ENCODE measurements around the gene SPACA4. TPM values are rescaled to one million over a fixed set of nuclear protein-coding genes. Genes with fewer than 3 reads are reported as not detected.

SPACA4 gene
- total RNA-seq, 2 donors from 2014 or later, result not detected

GRCh38 chr19:48587387-48587786 lies 19.2 kb upstream of the SPACA4 start:
- Mint-ChIP-seq H3K4me3 (no peak overlapping the region), H3K4me1 (peaks cover 20% of the 10 kb centered on the region), H3K9me3 (no peaks in the 10 kb centered on the region), H3K36me3 (ENCODE audit: low read depth) (peaks cover 33% of the 10 kb centered on the region), H3K27ac (no peak overlapping the region), H3K27me3 (no peaks in the 10 kb centered on the region)
- no peak for ATAC-seq (replicated peaks)

GRCh38 chr19:48588670-48589401 lies 17.7 kb upstream of the SPACA4 start:
- H3K4me1 Mint-ChIP-seq, result peaks cover 20% of the 10 kb centered on the region
- H3K27me3 Mint-ChIP-seq, result no peaks in the 10 kb centered on the region

GRCh38 chr19:48591021-48591420 lies 15.5 kb upstream of the SPACA4 start:
- no peaks in the 10 kb centered on the region for H3K9me3 Mint-ChIP-seq
- ATAC-seq (replicated peaks), result no peak
- no peak overlapping the region for H3K27ac Mint-ChIP-seq
- no peak overlapping the region for H3K4me3 Mint-ChIP-seq
- H3K4me1 Mint-ChIP-seq, result peaks cover 20% of the 10 kb centered on the region
- H3K27me3 Mint-ChIP-seq, result no peaks in the 10 kb centered on the region
- H3K36me3 Mint-ChIP-seq (ENCODE audit: low read depth), result peaks cover 38% of the 10 kb centered on the region

More at GRCh38 chr19:48588670-48589401, 17.7 kb upstream of the SPACA4 start:
- Mint-ChIP-seq H3K27ac (peak overlapping the region; percentile 32), H3K36me3 (ENCODE audit: low read depth) (peaks cover 31% of the 10 kb centered on the region), H3K4me3 (peak overlapping the region; percentile 80), H3K9me3 (no peaks in the 10 kb centered on the region)
- ATAC-seq (replicated peaks), result peak; percentile 88

GRCh38 chr19:48595171-48595570 lies 11.4 kb upstream of the SPACA4 start:
- ATAC-seq (replicated peaks), result no peak
- H3K4me3 Mint-ChIP-seq, result peak overlapping the region; percentile 81
- peak overlapping the region; percentile 72 for H3K27ac Mint-ChIP-seq
- H3K9me3 Mint-ChIP-seq, result no peaks in the 10 kb centered on the region
- H3K4me1 Mint-ChIP-seq, result peaks cover 10% of the 10 kb centered on the region
- peaks cover 24% of the 10 kb centered on the region for H3K36me3 Mint-ChIP-seq (ENCODE audit: low read depth)
- H3K27me3 Mint-ChIP-seq, result no peaks in the 10 kb centered on the region

- H3K9me3 Mint-ChIP-seq, result no peaks in the 10 kb centered on the region
- peak overlapping the region; percentile 80 for H3K27ac Mint-ChIP-seq
- no peak for ATAC-seq (replicated peaks)
- H3K27me3 Mint-ChIP-seq, result no peaks in the 10 kb centered on the region
- peak overlapping the region; percentile 81 for H3K4me3 Mint-ChIP-seq
- H3K36me3 Mint-ChIP-seq (ENCODE audit: low read depth), result peaks cover 24% of the 10 kb centered on the region
- H3K4me1 Mint-ChIP-seq, result peaks cover 10% of the 10 kb centered on the region
These were observed 10.7 kb upstream of the SPACA4 start for GRCh38 chr19:48595833-48596232.

GRCh38 chr19:48596237-48596636 lies 10.3 kb upstream of the SPACA4 start:
- H3K27me3 Mint-ChIP-seq, result no peaks in the 10 kb centered on the region
- H3K36me3 Mint-ChIP-seq (ENCODE audit: low read depth), result peaks cover 24% of the 10 kb centered on the region
- ATAC-seq (replicated peaks), result no peak
- peak overlapping the region; percentile 80 for H3K27ac Mint-ChIP-seq
- peaks cover 10% of the 10 kb centered on the region for H3K4me1 Mint-ChIP-seq
- H3K4me3 Mint-ChIP-seq, result peak overlapping the region; percentile 81
- H3K9me3 Mint-ChIP-seq, result no peaks in the 10 kb centered on the region

GRCh38 chr19:48596679-48597465 lies 9.7 kb upstream of the SPACA4 start:
- peak; percentile 92 for ATAC-seq (replicated peaks)
- Mint-ChIP-seq H3K9me3 (no peaks in the 10 kb centered on the region), H3K27me3 (no peaks in the 10 kb centered on the region), H3K27ac (peak overlapping the region; percentile 80), H3K4me1 (peaks cover 6% of the 10 kb centered on the region), H3K36me3 (ENCODE audit: low read depth) (peaks cover 24% of the 10 kb centered on the region), H3K4me3 (peak overlapping the region; percentile 81)

GRCh38 chr19:48598996-48599700 lies 7.4 kb upstream of the SPACA4 start:
- ATAC-seq (replicated peaks), result no peak
- H3K36me3 Mint-ChIP-seq (ENCODE audit: low read depth), result peaks cover 24% of the 10 kb centered on the region
- H3K4me1 Mint-ChIP-seq, result peaks cover 5% of the 10 kb centered on the region
- H3K27me3 Mint-ChIP-seq, result no peaks in the 10 kb centered on the region
- no peak overlapping the region for H3K27ac Mint-ChIP-seq
- no peaks in the 10 kb centered on the region for H3K9me3 Mint-ChIP-seq
- no peak overlapping the region for H3K4me3 Mint-ChIP-seq

GRCh38 chr19:48600679-48601417 lies 5.7 kb upstream of the SPACA4 start:
- Mint-ChIP-seq H3K27ac (no peak overlapping the region), H3K9me3 (no peaks in the 10 kb centered on the region), H3K4me3 (no peak overlapping the region), H3K36me3 (ENCODE audit: low read depth) (peaks cover 12% of the 10 kb centered on the region), H3K27me3 (no peaks in the 10 kb centered on the region), H3K4me1 (no peaks in the 10 kb centered on the region)
- no peak for ATAC-seq (replicated peaks)

GRCh38 chr19:48603001-48603400 lies 3.5 kb upstream of the SPACA4 start:
- H3K27me3 Mint-ChIP-seq, result no peaks in the 10 kb centered on the region
- H3K9me3 Mint-ChIP-seq, result no peaks in the 10 kb centered on the region
- H3K4me1 Mint-ChIP-seq, result no peaks in the 10 kb centered on the region
- H3K27ac Mint-ChIP-seq, result no peak overlapping the region
- no peak for ATAC-seq (replicated peaks)
- H3K4me3 Mint-ChIP-seq, result no peak overlapping the region
- no peaks in the 10 kb centered on the region for H3K36me3 Mint-ChIP-seq (ENCODE audit: low read depth)

GRCh38 chr19:48603449-48603848 lies 3.1 kb upstream of the SPACA4 start:
- no peak for ATAC-seq (replicated peaks)
- Mint-ChIP-seq H3K27ac (no peak overlapping the region), H3K36me3 (ENCODE audit: low read depth) (no peaks in the 10 kb centered on the region), H3K4me1 (no peaks in the 10 kb centered on the region), H3K9me3 (no peaks in the 10 kb centered on the region), H3K4me3 (no peak overlapping the region), H3K27me3 (no peaks in the 10 kb centered on the region)

- Mint-ChIP-seq H3K9me3 (no peaks in the 10 kb centered on the region), H3K36me3 (ENCODE audit: low read depth) (no peaks in the 10 kb centered on the region), H3K27ac (no peak overlapping the region), H3K27me3 (no peaks in the 10 kb centered on the region), H3K4me1 (no peaks in the 10 kb centered on the region), H3K4me3 (no peak overlapping the region)
- ATAC-seq (replicated peaks), result no peak
These were observed 2.7 kb upstream of the SPACA4 start for GRCh38 chr19:48603850-48604249.

GRCh38 chr19:48607359-48607755 lies 815 bp downstream of the SPACA4 start:
- ATAC-seq (replicated peaks), result no peak
- H3K27me3 Mint-ChIP-seq, result no peaks in the 10 kb centered on the region

GRCh38 chr19:48608798-48609263 lies 2.3 kb downstream of the SPACA4 start:
- peak; percentile 88 for ATAC-seq (replicated peaks)
- H3K9me3 Mint-ChIP-seq, result no peaks in the 10 kb centered on the region
- H3K4me3 Mint-ChIP-seq, result no peak overlapping the region
- no peaks in the 10 kb centered on the region for H3K4me1 Mint-ChIP-seq
- H3K27ac Mint-ChIP-seq, result no peak overlapping the region
- peaks cover 1% of the 10 kb centered on the region for H3K36me3 Mint-ChIP-seq (ENCODE audit: low read depth)
- H3K27me3 Mint-ChIP-seq, result no peaks in the 10 kb centered on the region

More at GRCh38 chr19:48607359-48607755, 815 bp downstream of the SPACA4 start:
- no peaks in the 10 kb centered on the region for H3K9me3 Mint-ChIP-seq
- no peak overlapping the region for H3K4me3 Mint-ChIP-seq
- H3K4me1 Mint-ChIP-seq, result no peaks in the 10 kb centered on the region
- H3K36me3 Mint-ChIP-seq (ENCODE audit: low read depth), result no peaks in the 10 kb centered on the region
- H3K27ac Mint-ChIP-seq, result no peak overlapping the region

Data from activated T-helper 17 cell treated with anti-CD3 and anti-CD28 coated beads, Interleukin-2, amount 50 U/mL, for 72 hours (primary cell).